GM19328 (cell line): ENCODE data around the gene CHCHD6.

Experiments
- ATAC-seq: cut with Tn5 transposase; IDR thresholded peaks from one replicate; pipeline ENCODE4 v1.9.1; 2021; ENCODE audit warnings: mild to moderate bottlenecking, moderate library complexity; ENCODE audit not compliant: unreplicated experiment

The CHCHD6 gene

GRCh38 chr3:126889276-126890201 lies 185.5 kb downstream of the CHCHD6 start:
- ATAC-seq = no peak

GRCh38 chr3:126891141-126891540 lies 187.1 kb downstream of the CHCHD6 start:
- ATAC-seq = no peak

- no peak for ATAC-seq
Observed at GRCh38 chr3:126891791-126892190, 187.8 kb downstream of the CHCHD6 start.

- no peak for ATAC-seq
Observed at GRCh38 chr3:126893651-126894050, 189.6 kb downstream of the CHCHD6 start.

GRCh38 chr3:126894475-126894874 lies 190.4 kb downstream of the CHCHD6 start:
- ATAC-seq = no peak

GRCh38 chr3:126895178-126896066 lies 191.4 kb downstream of the CHCHD6 start:
- ATAC-seq = no peak

- no peak for ATAC-seq
Observed at GRCh38 chr3:126896067-126896441, 192.0 kb downstream of the CHCHD6 start.

GRCh38 chr3:126896968-126897367 lies 192.9 kb downstream of the CHCHD6 start:
- ATAC-seq = no peak

- ATAC-seq = no peak
Observed at GRCh38 chr3:126897943-126898342, 193.9 kb downstream of the CHCHD6 start.

- ATAC-seq = no peak
Observed at GRCh38 chr3:126900859-126901540, 197.0 kb downstream of the CHCHD6 start.

- ATAC-seq = no peak
Observed at GRCh38 chr3:126901631-126902030, 197.6 kb downstream of the CHCHD6 start.

GRCh38 chr3:126903521-126903920 lies 199.5 kb downstream of the CHCHD6 start:
- ATAC-seq = no peak

- ATAC-seq = no peak
Observed at GRCh38 chr3:126907557-126907956, 203.5 kb downstream of the CHCHD6 start.

- no peak for ATAC-seq
Observed at GRCh38 chr3:126908752-126909275, 204.8 kb downstream of the CHCHD6 start.

- no peak for ATAC-seq
Observed at GRCh38 chr3:126910231-126910630, 206.2 kb downstream of the CHCHD6 start.

GRCh38 chr3:126911162-126912026 lies 207.4 kb downstream of the CHCHD6 start:
- peak; percentile 96 for ATAC-seq

GRCh38 chr3:126912027-126912422 lies 208.0 kb downstream of the CHCHD6 start:
- ATAC-seq = no peak

GRCh38 chr3:126912491-126913195 lies 208.6 kb downstream of the CHCHD6 start:
- no peak for ATAC-seq

- no peak for ATAC-seq
Observed at GRCh38 chr3:126913524-126913923, 209.5 kb downstream of the CHCHD6 start.
